Fibroblast of mammary gland (primary cell): ENCODE results near the gene NR5A1.
A peak's percentile ranks its signal among the peaks of the same experiment; 100 is the strongest.

Experiments
- DNase-seq: peaks from one replicate; pipeline ENCODE4 v3.0.0-alpha.2; 2010; ENCODE audit warnings: low read depth
- H3K4me3 ChIP-seq: 2 replicates; pipeline ENCODE4 v1.5.1; 2011; ENCODE audit warnings: low read depth, mild to moderate bottlenecking, low read length, moderate library complexity; ENCODE audit not compliant: control insufficient read depth
- TF ChIP-seq, protein P1 (sequence below): conservative IDR thresholded peaks from 2 replicates; pipeline ENCODE4 v1.5.1; 2011; ENCODE audit warnings: low read depth, low read length, inconsistent platforms; ENCODE audit not compliant: control insufficient read depth, insufficient read depth

The NR5A1 gene

DNA sequence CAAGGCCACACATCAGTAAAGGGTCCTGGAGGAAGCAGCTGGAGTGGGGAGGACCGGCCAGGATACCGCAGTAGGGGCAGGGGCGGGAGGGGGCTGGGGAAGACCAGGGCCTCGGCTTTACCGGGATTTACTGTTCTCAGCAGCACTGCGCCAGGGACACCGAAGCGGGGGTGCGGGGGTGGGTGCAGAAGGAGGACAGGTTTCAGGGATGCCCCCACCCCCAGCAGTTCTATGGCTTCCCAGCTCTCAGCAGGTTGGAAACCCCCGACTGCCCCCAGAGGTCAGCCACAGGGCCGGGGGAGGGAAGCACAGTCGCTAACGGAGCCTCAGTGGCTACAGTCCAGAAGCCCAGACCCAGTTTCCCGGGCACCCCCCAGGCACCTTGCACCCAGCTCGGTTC is 21.3 kb downstream of the NR5A1 start:
- H3K4me3 ChIP-seq, result no peak overlapping the region
- TF ChIP-seq, protein P1, sequence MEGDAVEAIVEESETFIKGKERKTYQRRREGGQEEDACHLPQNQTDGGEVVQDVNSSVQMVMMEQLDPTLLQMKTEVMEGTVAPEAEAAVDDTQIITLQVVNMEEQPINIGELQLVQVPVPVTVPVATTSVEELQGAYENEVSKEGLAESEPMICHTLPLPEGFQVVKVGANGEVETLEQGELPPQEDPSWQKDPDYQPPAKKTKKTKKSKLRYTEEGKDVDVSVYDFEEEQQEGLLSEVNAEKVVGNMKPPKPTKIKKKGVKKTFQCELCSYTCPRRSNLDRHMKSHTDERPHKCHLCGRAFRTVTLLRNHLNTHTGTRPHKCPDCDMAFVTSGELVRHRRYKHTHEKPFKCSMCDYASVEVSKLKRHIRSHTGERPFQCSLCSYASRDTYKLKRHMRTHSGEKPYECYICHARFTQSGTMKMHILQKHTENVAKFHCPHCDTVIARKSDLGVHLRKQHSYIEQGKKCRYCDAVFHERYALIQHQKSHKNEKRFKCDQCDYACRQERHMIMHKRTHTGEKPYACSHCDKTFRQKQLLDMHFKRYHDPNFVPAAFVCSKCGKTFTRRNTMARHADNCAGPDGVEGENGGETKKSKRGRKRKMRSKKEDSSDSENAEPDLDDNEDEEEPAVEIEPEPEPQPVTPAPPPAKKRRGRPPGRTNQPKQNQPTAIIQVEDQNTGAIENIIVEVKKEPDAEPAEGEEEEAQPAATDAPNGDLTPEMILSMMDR, result no peak
- DNase-seq, result no peak

DNA sequence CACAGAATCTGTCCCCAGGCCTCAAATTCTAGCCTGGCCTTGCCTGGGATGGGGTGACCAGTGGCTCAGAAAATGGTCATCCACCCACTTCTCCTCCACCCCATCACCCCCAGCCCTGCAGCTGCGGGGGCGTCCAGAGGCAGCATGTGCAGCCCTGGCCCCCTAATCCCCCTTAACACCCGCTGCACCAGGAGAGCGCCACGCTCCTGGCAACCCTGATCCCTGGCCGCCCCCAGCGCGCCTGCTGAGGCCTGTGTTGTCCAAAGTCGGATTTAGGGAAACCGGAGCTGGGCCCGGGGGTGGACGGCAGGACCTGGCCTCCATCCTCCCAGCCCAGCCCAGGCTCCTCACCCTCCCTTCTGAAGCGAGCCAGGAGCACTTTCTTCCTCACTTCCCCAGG is 22.0 kb downstream of the NR5A1 start:
- TF ChIP-seq, protein P1, result no peak
- DNase-seq, result no peak
- no peak overlapping the region for H3K4me3 ChIP-seq

DNA sequence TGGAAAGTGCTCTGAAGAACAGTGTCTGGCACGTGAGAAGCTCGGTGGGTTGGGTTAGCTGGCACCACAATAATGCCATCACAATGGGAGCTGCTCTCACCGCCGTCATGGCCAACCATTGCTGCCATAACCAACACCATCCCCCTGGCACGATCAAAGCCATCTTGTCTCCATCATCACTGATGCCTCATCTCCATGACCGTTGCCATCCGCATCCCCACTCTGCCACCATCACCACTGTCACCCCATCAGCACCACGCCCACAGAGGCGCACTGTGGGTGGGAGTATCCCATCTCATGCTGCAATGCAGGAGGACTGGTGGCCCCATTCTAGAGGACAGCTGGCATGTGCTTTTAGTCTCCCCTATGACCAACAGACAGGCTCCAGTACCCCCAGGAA is 23.7 kb downstream of the NR5A1 start:
- no peak overlapping the region for H3K4me3 ChIP-seq
- TF ChIP-seq, protein P1, result no peak
- DNase-seq, result no peak

DNA sequence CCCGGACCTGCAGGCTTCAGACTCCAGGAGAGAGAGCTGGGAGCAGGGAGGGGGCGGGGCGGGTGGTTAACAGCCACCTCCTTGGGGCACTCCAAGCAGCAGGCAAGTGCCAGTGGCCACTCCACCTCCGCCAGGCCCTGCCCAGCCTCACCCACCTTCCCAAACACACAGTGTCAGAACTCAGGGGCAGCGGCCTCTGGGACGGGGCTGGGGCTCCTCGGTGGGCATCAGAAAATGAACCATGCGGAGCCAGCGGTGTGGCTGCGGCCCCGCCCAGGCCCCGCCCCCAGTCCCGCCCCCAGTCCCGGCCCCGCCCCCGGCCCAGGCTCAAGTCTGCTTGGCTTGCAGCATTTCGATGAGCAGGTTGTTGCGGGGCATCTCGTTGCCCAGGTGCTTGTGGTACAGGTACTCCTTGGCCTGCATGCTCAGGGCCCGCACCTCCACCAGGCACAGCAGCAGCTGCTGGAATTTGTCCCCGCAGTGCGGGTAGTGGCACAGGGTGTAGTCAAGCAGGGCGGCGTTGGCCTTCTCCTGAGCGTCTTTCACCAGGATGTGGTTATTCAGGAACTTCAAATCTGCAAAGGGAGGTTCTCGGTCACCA is 24.7 kb downstream of the NR5A1 start:
- TF ChIP-seq, protein P1, result no peak
- no peak for DNase-seq
- H3K4me3 ChIP-seq, result no peak overlapping the region

DNA sequence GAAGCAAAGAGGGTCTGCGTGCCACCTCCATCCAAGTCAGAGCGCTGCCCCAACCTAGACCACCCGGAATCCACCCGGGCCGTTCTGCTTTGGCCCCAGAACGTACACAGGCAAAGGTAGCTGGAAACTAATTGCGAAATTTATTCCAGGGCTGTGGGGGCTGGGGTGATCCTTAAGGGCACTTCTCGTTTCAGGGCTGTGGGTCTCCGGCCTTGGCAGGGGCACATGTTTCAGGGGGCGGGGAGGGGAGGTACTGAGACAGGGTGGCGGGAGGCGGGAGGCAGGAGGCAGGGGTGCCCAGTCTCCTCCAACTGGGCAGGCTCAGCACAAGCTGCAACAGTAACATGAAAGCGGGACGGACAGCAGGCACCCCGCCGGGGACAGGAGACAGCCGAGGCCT is 26.1 kb downstream of the NR5A1 start:
- TF ChIP-seq, protein P1, result no peak
- no peak for DNase-seq
- H3K4me3 ChIP-seq, result no peak overlapping the region

DNA sequence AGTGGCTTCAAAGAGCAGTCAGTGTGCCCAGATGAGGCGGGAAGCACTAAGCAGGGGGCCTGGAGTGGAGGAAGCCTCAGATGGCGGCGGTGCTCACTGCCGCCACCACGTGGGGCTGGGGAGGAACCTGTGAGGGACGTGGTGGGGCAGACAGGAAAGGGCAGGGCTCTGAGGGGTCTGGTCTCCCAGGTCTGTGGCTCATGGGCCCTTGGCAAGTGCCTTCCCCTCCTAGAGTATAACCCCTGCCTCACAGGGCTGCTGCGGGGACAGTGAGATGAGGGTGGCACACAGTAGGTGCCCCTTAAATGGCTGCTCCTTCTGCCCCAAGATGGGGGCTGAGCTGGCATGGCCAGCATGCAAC is 26.6 kb downstream of the NR5A1 start:
- peak; percentile 20 for DNase-seq
- H3K4me3 ChIP-seq, result no peak overlapping the region
- TF ChIP-seq, protein P1, result peak; percentile 37
